PC-9 (cell line): ENCODE results near the gene DNAJC16.
"Not testable (repeated sequence)": the region's sequence is repeated elsewhere in the genome, so short reads cannot be mapped to it uniquely, and the experiment has no call there.

Experiments used
- EZH2 ChIP-seq: fragments of 200-600 bp; sonication (generic); IDR thresholded peaks from 2 replicates; pipeline ENCODE4 v1.8.0; 2017; ENCODE audit warnings: antibody characterized with exemption, low read depth
- TF ChIP-seq, protein P1 (sequence below): fragments of 200-600 bp; sonication (generic); conservative IDR thresholded peaks from 2 replicates; pipeline ENCODE4 v1.6.1; 2017; ENCODE audit warnings: mixed run types, antibody characterized with exemption, mild to moderate bottlenecking, moderate library complexity

DNA sequence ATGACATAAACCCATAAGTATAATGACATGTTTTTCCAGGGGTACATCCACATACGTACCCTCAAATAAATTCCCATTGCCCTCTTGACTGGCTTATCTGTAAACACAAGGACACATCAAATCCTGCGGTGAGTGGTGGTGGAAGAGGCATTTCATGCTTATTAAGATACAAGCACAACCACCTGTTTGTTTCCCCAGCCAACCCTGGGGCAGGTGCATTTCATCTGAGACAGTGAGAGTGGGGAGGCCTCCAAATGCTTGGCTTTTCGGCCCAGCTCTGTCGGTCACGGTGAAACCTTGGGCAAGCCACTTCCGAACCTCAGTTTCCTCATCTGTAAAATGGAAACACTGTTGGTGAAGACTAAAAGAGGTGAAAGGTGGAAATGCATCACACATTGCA lies 42.2 kb upstream of the DNAJC16 start:
- TF ChIP-seq, protein P1, sequence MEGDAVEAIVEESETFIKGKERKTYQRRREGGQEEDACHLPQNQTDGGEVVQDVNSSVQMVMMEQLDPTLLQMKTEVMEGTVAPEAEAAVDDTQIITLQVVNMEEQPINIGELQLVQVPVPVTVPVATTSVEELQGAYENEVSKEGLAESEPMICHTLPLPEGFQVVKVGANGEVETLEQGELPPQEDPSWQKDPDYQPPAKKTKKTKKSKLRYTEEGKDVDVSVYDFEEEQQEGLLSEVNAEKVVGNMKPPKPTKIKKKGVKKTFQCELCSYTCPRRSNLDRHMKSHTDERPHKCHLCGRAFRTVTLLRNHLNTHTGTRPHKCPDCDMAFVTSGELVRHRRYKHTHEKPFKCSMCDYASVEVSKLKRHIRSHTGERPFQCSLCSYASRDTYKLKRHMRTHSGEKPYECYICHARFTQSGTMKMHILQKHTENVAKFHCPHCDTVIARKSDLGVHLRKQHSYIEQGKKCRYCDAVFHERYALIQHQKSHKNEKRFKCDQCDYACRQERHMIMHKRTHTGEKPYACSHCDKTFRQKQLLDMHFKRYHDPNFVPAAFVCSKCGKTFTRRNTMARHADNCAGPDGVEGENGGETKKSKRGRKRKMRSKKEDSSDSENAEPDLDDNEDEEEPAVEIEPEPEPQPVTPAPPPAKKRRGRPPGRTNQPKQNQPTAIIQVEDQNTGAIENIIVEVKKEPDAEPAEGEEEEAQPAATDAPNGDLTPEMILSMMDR, result not testable (repeated sequence)
- not testable (repeated sequence) for TF ChIP-seq EZH2
